ENCODE data around the gene ACTG2.

DNA sequence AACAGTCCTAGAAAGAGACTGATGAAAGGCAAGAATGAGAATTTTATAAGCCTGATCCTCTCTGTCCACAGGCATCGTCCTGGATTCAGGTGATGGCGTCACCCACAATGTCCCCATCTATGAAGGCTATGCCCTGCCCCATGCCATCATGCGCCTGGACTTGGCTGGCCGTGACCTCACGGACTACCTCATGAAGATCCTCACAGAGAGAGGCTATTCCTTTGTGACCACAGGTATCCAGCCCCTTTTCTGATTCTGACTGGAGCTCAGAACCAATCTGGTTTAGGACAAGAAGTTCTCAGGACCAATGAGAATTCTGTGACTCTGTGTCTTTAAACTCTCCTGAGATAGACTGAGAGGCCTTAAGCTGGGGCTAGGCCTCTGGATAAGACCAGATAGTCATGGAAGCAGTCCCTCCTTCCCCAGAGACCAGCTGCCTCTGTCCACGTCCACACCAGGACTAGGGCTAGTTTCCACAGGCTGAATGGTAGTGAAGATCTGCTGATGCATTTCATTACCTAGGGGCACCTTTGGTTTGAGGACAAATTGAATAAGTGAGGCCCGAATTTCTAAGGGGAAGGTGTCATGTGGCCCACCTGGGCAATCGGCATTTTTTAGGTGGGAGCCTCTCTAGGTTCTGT lies 20.7 kb downstream of the ACTG2 start:
- TF ChIP-seq EZH2 (IDR thresholded peaks at IDR 0.05; ENCODE audit: borderline replicate concordance, low read depth, low read length, severe bottlenecking): no peak
- TF ChIP-seq, protein P1, sequence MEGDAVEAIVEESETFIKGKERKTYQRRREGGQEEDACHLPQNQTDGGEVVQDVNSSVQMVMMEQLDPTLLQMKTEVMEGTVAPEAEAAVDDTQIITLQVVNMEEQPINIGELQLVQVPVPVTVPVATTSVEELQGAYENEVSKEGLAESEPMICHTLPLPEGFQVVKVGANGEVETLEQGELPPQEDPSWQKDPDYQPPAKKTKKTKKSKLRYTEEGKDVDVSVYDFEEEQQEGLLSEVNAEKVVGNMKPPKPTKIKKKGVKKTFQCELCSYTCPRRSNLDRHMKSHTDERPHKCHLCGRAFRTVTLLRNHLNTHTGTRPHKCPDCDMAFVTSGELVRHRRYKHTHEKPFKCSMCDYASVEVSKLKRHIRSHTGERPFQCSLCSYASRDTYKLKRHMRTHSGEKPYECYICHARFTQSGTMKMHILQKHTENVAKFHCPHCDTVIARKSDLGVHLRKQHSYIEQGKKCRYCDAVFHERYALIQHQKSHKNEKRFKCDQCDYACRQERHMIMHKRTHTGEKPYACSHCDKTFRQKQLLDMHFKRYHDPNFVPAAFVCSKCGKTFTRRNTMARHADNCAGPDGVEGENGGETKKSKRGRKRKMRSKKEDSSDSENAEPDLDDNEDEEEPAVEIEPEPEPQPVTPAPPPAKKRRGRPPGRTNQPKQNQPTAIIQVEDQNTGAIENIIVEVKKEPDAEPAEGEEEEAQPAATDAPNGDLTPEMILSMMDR (IDR thresholded peaks at IDR 0.05; ENCODE audit: borderline replicate concordance, extremely low read depth, low read length, poor library complexity, severe bottlenecking): no peak
